ENCODE results near the gene RBM4. TPM values are rescaled to one million over a fixed set of nuclear protein-coding genes. Genes with fewer than 3 reads are reported as not detected.

The RBM4 gene
- total RNA-seq, 3 donors from 2014 or later (not counting 1 experiment from before 2014, with no cell fraction given): 219 to 241 (median 224) TPM

- Mint-ChIP-seq H3K4me1 (peaks cover 8 to 21% of the 10 kb centered on the region in 2 donors), H3K9me3 (no peaks in the 10 kb centered on the region), H3K27me3 (ENCODE audit: low read depth in 2 of 2) (no peaks in the 10 kb centered on the region), H3K36me3 (no peaks in the 10 kb centered on the region), H3K4me3 (no peak overlapping the region), H3K27ac (peak overlapping the region; percentile 0 to 10)
- intact Hi-C loops (cut with micrococcal nuclease): no loop called here
- Histone ChIP-seq H3K27me3 (ENCODE audit: control insufficient read depth, insufficient read depth, low read length) (no peaks in the 10 kb centered on the region), H3K27ac (ENCODE audit: low read length) (no peak overlapping the region), H3K9me3 (ENCODE audit: control insufficient read depth, insufficient read depth, low read length) (no peaks in the 10 kb centered on the region), H3K4me1 (ENCODE audit: control insufficient read depth, insufficient read depth, low read length) (no peaks in the 10 kb centered on the region), H3K36me3 (ENCODE audit: control insufficient read depth, insufficient read depth, low read length) (peaks cover 59% of the 10 kb centered on the region), H3K4me3 (ENCODE audit: low read length) (no peak overlapping the region)
- TF ChIP-seq, protein P1, sequence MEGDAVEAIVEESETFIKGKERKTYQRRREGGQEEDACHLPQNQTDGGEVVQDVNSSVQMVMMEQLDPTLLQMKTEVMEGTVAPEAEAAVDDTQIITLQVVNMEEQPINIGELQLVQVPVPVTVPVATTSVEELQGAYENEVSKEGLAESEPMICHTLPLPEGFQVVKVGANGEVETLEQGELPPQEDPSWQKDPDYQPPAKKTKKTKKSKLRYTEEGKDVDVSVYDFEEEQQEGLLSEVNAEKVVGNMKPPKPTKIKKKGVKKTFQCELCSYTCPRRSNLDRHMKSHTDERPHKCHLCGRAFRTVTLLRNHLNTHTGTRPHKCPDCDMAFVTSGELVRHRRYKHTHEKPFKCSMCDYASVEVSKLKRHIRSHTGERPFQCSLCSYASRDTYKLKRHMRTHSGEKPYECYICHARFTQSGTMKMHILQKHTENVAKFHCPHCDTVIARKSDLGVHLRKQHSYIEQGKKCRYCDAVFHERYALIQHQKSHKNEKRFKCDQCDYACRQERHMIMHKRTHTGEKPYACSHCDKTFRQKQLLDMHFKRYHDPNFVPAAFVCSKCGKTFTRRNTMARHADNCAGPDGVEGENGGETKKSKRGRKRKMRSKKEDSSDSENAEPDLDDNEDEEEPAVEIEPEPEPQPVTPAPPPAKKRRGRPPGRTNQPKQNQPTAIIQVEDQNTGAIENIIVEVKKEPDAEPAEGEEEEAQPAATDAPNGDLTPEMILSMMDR (IDR thresholded peaks at IDR 0.05): no peak
- WGBS (ENCODE audit: insufficient coverage): 99% methylated on average over 10 of the region's 11 CpGs
- no peak for ATAC-seq
- DNase-seq: no peak
Observed at GRCh38 chr11:66665369-66665768, 26.9 kb downstream of the RBM4 start.

DNA sequence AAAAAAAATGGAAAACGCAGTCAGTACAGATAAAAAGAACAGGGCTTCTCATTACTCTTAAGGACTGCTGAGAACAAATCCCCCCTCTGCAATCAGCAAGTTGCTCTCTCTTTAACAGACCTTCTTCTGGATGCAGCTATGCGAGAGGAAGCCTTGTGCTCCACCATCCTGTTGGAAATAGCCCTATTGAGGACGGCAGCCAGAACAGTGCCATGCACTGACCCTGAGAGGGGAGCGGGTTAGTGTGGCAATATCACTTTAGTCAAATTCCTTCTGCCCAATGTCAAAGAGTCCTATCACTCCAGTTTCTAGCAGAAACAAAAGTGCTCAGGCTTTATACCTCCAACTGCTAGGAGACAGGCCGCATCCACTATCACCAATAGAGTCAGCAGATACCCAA, 32.3 kb downstream of the RBM4 start:
- intact Hi-C loops (cut with micrococcal nuclease): no loop called here
- no peaks in the 10 kb centered on the region for H3K27me3 Mint-ChIP-seq (ENCODE audit: low read depth in 2 of 2)
- Histone ChIP-seq H3K36me3 (ENCODE audit: control insufficient read depth, insufficient read depth, low read length) (peaks cover 32% of the 10 kb centered on the region), H3K27me3 (ENCODE audit: control insufficient read depth, insufficient read depth, low read length) (no peaks in the 10 kb centered on the region), H3K4me3 (ENCODE audit: low read length) (no peak overlapping the region), H3K9me3 (ENCODE audit: control insufficient read depth, insufficient read depth, low read length) (no peaks in the 10 kb centered on the region), H3K4me1 (ENCODE audit: control insufficient read depth, insufficient read depth, low read length) (no peaks in the 10 kb centered on the region), H3K27ac (ENCODE audit: low read length) (no peak overlapping the region)
- H3K4me3 Mint-ChIP-seq: no peak overlapping the region
- DNase-seq (no peak), ATAC-seq (no peak)
- no peaks in the 10 kb centered on the region for H3K9me3 Mint-ChIP-seq
- 97% methylated on average over 5 of the region's 5 CpGs for WGBS (ENCODE audit: insufficient coverage)
- H3K27ac Mint-ChIP-seq: peak overlapping the region in 1 of 2 donors; percentile 65
- TF ChIP-seq, protein P1 (IDR thresholded peaks at IDR 0.05): no peak
- peaks cover 17 to 24% of the 10 kb centered on the region in 2 donors for H3K4me1 Mint-ChIP-seq
- no peaks in the 10 kb centered on the region for H3K36me3 Mint-ChIP-seq

GRCh38 chr11:66674964-66675602, 36.6 kb downstream of the RBM4 start:
- no peaks in the 10 kb centered on the region for H3K36me3 Mint-ChIP-seq
- DNase-seq: no peak
- no peak for ATAC-seq
- H3K4me1 ChIP-seq (ENCODE audit: control insufficient read depth, insufficient read depth, low read length): peaks cover 22% of the 10 kb centered on the region
- intact Hi-C loops (cut with micrococcal nuclease): no loop called here
- peaks cover 29 to 42% of the 10 kb centered on the region in 2 donors for H3K4me1 Mint-ChIP-seq
- TF ChIP-seq, protein P1 (IDR thresholded peaks at IDR 0.05): no peak
- H3K27me3 ChIP-seq (ENCODE audit: control insufficient read depth, insufficient read depth, low read length): no peaks in the 10 kb centered on the region
- no peaks in the 10 kb centered on the region for H3K9me3 Mint-ChIP-seq
- no peak overlapping the region for H3K27ac ChIP-seq (ENCODE audit: low read length)
- H3K27ac Mint-ChIP-seq: peak overlapping the region in 1 of 2 donors; percentile 98
- 83% methylated on average over 1 of the region's 2 CpGs for WGBS (ENCODE audit: insufficient coverage)
- H3K9me3 ChIP-seq (ENCODE audit: control insufficient read depth, insufficient read depth, low read length): no peaks in the 10 kb centered on the region
- H3K27me3 Mint-ChIP-seq (ENCODE audit: low read depth in 2 of 2): no peaks in the 10 kb centered on the region
- no peaks in the 10 kb centered on the region for H3K36me3 ChIP-seq (ENCODE audit: control insufficient read depth, insufficient read depth, low read length)
- no peak overlapping the region for H3K4me3 ChIP-seq (ENCODE audit: low read length)
- H3K4me3 Mint-ChIP-seq: peak overlapping the region; percentile 18
